Activated T-cell treated with anti-CD3 and anti-CD28 coated beads for 1 hour (primary cell): ENCODE measurements around the gene SLC49A3.
"Not testable (repeated sequence)": the region's sequence is repeated elsewhere in the genome, so short reads cannot be mapped to it uniquely, and the experiment has no call there.

Experiments
- DNase-seq: peaks from one replicate; pipeline ENCODE4 v3.0.0-alpha.2; 2020; ENCODE audit warnings: low read depth

Gene SLC49A3

DNA sequence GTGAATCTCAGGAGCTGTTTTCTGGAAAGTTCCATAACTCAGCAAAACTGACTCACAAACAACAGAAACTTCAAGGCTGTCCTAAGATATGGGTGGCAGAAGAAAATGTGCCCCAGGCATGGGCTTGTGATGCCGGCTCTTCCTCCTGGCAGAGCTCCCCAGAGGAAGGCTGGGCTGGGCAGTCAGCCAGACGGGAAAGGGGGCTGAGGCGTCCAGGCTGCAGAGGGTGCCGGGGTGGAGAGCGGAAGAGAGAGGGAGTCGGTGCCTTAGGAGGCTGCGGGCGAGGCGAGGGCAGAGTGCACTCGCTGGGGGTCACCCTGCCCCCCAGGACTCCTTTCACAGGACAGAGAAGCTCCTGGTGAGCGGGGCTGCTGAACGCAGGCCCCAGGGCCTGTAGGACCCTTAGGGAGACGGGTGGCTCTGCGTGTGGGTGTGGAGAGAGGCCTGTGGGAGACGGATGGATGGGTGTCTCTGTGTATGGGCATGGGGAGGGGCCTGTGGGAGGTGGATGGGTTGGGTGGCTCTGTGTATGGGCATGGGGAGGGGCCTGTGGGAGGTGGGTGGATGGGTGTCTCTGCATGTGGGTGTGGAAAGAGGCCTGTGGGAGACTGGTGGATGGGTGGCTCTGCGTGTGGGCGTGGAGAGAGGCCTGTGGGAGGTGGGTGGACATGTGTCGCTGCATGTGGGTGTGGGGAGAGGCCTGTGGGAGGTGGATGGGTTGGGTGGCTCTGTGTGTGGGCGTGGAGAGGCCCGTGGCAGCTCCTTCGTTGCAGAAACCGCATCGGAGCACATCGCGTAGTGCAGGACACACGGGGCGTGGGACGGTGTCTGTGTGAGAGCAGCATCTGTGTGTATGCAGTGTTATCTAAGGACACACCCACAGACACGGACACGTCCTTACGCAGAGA is 32.6 kb upstream of the SLC49A3 start:
- DNase-seq, result no peak

DNA sequence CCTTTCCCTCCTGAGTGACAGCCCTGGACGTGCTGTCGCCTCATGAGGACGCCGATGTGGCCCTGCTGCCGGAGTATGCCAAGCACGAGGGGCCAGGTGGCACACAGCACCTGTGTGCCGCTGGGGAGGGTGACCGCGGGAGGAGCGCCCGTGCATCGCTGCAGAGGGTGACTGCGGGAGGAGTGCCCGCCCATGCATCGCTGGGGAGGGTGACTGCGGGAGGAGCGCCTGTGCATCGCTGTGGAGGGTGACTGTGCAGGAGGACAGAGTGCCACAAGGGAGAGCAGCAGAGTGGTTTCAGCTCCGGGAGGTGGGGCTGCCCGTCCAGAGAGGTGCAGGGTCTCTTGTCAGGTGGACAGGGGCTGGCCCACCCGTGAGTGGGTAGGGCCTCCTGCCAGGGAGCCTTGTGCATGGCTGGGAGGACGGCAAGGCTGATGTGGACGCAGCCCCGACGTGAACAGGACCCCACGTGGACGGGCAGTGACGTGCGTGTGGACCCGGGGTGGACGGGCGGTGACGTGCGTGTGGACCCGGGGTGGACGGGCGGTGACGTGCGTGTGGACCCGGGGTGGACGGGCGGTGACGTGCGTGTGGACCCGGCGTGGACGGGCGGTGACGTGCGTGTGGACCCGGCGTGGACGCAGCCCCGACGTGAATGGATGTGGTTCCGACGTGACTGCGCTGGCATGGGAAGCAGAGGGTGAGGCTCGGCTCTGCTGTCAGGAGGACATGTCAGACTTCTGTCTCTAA is 31.3 kb upstream of the SLC49A3 start:
- no peak for DNase-seq

DNA sequence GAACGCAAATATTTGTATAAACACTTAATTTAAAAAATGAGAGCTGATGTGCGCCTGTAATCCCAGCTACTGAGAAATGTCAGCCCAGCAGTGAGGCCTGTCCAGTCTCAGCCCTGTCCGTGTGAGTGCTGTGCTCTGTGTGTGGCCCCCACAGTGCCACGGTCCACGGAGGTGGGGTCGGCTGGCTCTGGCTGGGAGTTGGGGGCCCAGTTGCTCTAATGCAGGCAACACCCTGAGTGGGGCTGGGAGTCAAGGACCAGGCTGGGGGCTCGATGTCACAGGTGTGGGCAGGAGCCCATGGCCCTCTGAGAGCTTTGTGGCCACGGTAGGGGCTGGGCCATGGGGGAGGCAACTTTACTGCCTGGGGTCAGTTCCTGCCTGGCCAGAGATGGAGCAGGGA is 29.5 kb upstream of the SLC49A3 start:
- DNase-seq, result no peak

DNA sequence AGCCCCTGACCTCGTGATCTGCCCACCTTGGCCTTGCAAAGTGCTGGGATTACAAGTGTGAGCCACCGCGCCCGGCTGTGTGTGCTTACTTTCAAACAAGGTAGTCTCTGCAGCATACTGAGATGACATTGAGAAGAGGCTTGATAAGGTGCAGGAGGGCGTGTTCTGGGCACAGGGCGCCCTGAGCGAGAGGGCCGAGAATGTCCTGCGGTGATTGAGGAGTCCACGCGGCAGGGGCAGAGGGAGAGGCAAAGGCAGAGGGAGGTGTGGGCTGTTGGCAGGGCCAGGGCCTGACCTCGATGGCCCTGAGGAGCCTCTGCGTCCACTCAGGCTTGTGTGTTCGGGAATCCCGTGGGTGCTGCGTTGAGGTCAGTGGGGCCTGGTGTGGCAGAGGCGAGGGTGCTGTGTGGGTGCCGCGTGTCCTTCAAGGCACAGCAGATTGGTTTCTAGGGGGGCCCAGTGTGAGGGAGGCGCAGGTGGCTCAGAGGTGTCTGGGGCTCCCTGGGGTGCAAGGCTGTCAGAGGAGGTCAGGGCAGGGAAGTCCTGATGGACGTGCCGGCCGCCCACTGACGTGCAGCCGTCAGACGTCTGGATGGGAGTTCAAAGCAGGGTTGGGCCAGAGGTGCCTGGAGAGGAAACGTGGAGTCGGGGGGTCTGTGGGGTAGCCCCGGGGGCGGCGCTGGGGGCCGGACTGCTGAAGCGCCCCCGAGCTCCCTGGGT is 28.8 kb upstream of the SLC49A3 start:
- DNase-seq, result no peak

DNA sequence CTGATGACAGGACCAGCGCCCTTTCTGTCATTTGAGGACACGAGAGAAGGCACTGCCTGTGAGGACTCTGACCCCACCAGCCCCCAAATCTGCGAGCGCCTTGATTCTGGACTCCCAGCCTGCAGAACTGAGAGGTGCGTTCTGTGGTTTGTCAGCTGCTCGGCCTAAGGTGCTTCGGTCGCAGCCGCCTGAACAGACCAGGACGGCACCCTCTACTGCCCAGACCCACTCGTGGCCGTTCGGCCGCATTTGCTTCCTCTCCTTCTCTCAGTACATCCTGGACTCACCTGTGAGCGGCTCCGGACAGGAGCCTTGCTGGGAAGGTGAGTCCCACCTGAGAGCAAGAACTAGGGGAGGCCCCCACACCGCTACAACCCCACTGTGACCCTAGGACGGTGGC is 25.1 kb upstream of the SLC49A3 start:
- no peak for DNase-seq

DNA sequence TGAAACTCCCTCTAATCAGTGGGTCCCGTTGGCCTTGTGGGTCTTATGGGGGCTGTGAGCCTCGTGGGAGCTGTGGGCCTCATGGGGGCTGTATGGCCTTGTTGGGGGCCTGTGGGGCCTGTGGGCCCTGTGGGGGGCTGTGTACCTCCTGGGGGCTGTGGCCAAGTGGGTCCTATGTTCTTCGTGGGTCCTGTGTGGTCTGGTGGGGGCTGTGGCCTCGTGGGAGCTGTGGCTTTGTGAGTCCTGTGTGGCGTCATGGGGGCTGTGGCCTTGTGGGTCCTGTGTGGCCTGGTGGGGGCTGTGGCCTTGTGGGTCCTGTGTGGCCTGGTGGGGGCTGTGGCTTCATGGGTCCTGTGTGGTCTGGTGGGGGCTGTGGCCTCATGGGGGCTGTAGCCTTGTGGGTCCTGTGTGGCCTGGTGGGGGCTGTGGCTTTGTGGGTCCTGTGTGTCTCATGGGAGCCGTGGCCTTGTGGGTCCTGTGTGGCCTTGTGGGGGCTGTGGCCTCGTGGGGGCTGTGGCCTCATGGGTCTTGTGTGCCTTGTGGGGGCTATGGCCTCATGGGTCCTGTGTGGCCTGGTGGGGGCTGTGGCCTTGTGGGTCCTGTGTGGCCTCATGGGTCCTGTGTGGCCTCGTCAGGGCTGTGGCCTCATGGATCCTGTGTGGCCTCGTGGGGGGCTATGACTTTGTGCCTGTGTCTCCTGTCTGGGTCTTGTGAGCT is 24.1 kb upstream of the SLC49A3 start:
- DNase-seq, result no peak

DNA sequence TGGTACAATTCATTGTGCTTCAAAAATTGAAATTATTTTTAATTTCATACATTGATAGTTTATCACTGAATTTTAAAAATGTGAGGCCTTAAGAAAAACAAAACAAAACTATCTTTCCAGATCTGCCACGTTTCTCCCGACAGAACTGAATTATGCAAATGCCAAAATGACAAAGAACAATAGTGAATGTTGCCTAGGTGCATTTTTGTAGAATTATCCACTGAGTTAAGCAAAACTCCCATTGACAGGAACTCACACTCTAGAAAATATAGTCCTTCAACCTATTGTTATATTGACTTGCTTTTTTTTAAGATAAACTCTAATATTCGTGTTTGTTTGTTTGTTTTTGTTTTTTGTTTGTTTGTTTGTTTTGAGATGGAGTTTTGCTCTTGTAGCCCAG is 23.1 kb upstream of the SLC49A3 start:
- no peak for DNase-seq

DNA sequence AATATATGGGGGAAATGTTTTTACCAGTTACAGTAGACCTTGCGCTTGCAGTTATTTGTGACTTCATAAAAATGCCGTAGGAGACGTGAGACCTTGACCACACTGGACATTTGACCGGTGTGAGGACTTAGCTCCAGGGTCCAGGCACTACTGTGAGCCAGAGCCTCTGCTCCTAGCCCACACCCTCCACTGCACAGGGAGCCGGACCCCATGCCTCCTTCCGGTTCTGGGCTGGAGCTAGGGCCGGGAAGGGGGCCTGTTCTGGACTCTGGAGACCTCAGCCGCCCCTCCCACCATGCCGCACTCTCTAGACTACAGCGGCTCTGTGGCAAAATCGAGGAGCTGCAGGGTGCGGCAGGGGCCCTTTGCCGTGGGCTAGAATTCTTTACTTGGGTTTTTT is 22.0 kb upstream of the SLC49A3 start:
- no peak for DNase-seq

DNA sequence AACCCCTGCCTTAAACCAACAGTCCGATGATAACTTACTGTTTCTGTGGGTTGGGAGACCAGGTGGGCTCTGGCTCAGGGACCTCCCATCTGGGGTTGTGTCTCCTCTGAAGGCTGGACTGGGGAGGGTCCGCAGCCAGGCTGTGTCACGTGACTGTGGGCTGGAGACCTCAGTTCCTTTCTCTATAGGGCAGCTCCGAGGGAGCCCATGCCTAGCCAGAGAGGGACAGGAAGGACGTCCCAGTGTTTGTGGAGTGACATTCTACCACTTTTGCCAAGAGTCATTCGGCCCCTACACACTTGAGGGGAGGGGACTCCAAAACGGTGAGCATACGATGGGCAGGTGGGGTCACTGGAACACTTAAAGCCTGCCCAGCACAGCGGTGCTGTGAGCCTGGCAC is 21.2 kb upstream of the SLC49A3 start:
- no peak for DNase-seq

DNA sequence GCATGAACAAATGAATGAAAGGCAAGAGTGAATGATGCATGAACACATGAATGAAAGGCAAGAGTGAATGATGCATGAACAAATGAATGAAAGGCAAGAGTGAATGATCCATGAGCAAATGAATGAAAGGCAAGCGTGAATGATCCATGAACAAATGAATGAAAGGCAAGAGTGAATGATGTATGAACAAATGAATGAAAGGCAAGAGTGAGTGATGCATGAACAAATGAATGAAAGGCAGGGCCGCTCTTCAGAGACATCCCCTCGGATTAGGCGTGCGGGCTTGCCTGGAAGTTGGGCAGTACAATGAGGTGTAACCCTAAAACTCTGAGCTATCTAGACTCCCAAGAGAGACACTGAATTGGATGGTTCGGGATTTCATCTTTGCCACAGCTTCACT is 20.4 kb upstream of the SLC49A3 start:
- no peak for DNase-seq

DNA sequence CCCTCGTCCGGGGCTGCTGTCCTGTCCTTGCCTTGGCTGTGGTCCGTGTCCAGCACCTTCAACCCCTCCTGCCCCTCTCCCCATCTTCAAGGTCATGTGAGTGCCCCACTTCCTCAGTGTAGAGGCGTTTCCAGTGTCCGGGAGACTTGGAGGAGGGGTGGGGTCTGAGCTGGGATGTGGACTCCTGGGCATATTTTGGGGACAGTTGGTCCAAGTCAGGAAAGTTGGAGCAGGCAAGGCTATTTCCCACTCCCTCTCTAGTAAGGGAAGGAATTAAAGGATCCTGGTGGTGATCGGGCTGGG is 19.6 kb upstream of the SLC49A3 start:
- no peak for DNase-seq

DNA sequence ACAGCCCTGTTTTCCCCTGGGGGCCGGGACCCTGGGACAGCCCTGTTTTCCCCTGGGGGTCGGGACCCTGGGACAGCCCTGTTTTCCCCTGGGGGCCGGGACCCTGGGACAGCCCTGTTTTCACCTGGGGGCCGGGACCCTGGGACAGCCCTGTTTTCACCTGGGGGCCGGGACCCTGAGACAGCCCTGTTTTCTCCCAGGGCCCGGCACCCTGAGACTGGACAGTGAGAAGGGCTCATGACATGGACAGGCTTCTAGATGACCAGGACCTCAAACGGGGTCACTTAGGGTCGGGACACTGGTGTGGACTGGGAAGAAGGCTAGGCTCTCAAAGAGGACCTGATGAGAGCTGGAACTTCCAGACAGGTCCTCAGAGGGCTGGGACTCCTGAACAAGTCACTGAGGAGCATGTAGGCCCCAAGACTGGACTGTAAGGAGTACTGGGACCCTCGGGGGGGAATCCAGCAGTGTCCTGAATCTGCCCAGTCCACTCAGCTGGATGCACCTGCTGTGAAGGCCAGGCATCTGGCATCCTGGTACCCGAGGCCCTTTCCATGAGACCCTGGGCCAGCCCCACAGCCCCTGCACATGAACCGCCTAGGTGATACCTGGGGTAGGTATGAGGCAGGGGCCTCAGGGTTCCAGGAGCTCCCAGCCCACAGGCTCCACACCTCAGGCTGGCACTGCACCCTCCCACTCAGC is 19.1 kb upstream of the SLC49A3 start:
- no peak for DNase-seq

DNA sequence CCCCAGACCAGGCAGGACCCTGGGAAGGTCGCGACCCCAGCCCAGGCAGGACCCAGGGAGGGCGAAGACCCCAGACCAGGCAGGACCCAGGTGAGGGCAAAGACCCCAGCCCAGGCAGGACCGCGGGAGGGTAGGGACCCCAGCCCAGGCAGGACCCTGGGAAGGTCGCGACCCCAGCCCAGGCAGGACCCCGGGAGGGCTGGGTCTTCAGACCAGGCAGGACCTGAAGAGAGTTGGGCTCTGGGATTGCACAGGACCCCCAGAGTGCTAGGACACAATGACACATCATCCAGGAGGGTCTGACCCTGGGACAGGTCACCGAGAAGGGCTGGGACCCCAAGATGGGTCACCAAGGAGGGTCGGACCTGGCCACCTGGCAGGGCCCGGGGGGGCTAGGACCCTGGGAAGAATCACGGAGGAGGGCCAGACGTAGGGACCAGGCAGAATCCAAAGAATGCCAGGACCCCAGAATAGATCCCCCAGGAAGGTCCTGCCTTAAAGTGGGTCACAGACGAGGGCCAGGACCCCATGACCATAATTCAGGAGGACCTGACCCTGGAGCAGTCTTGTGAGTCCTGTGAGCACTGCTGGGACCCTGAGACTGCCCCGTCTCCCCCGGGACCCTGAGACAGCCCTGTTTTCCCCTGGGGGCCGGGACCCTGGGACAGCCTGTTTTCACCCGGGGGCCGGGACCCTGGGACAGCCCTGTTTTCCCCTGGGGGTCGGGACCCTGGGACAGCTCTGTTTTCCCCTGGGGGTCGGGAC is 18.1 kb upstream of the SLC49A3 start:
- no peak for DNase-seq

DNA sequence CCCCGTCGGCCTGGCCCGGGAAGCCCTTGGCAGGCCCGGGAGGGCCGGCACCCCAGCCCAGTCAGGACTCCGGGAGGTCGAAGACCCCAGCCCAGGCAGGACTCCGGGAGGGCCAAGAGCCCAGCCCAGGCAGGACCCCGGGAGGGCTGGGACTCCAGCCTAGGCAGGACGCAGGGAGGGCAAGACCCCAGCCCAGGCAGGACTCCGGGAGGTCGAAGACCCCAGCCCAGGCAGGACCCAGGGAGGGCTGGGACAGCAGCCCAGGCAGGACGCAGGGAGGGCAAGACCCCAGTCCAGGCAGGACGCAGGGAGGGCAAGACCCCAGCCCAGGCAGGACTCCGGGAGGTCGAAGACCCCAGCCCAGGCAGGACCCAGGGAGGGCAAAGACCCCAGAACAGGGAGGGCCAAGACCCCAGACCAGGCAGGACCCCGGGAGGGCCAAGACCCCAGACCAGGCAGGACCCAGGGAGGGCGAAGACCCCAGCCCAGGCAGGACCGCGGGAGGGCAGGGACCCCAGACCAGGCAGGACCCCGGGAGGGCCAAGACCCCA is 17.2 kb upstream of the SLC49A3 start:
- DNase-seq, result not testable (repeated sequence)

DNA sequence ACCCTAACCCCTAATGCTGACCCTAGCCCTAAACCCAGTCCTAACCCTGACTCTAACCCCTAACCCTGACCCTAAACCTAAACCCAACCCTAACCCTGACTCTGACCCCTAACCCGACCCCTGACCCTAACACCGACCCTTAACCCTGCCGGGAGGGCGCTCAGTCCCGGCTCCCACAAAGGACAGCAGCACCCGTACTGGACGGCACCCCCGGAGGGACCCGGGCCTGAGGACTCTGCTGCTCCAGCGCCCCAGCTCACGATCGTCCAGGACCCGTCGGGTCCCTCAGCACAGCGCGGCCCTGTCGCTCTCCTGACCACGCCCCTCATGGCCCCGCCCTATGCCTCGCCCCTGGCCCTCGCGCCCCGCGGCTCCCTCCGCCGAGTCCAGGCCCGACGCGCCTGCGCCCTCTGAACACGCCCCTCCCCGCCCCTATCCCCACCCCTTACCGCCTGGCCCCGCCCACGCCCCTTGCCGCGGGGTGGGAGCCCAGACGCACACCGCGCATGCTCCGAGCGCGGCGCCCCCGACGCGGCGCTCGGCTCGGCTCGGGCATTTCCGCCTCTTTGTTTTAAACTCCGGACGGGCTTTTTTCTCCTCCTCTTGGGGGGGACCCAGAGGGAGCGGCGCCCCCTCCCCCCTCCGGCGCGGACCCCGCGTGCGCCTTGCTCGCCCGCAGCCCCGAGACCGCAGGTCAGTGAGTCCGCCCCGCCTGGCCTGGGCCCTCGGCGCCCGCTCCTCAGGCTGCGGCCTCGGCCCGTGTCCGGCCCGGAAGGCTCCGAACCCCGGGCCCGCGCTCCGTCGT is 16.5 kb upstream of the SLC49A3 start, which contains the start of gene PCGF3:
PCGF3 (plus strand) TSS at position 555 of the 805 bp plus-strand sequence. CDS start 27,849 bp downstream, outside the sequence.
- DNase-seq, result peak; percentile 96

DNA sequence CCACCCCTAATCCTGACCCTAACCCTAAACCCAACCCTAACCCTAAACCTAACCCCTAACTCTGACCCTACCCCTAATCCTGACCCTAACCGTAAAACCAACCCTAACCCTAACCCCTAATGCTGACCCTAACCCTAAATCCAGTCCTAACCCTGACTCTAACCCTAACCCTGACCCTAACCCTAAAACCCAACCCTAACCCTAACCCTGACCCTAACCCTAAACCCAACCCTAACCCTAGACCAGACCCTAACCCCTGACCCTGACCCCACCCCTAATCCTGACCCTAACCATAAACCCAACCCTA is 16.0 kb upstream of the SLC49A3 start:
- no peak for DNase-seq

DNA sequence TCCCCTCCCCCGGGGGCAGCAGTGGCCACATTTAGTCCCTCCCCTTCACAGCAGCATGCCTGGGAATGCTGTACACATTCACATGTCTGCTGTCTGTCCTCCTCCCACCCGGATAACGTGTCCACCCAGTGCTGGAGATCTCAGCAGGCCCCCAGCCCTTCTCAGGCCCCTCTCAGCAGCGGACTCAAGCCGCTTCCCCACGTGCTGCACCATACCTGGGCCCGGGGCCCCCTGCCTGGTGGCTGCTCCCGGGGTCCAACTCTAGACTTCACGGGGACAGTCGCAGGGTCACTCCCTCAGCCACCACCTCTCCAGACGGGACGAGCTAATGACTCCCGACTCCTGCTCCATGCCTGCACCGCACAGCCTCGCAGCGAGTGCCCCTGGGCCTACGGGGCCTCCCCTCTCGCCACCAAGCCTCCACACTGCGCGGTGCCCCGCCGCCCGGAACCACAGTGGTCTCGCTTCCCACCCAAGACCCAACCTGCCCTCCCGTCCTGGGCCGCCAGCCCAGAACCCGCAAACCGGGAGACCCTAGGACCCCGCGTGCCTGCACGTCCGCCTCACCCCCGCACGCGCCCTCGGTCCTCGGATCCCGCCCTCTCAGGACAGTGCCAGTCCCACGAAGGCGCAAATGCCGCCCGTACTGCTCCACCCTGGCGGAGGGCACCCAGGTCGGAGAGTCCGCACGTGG is 15.4 kb upstream of the SLC49A3 start:
- DNase-seq, result no peak

DNA sequence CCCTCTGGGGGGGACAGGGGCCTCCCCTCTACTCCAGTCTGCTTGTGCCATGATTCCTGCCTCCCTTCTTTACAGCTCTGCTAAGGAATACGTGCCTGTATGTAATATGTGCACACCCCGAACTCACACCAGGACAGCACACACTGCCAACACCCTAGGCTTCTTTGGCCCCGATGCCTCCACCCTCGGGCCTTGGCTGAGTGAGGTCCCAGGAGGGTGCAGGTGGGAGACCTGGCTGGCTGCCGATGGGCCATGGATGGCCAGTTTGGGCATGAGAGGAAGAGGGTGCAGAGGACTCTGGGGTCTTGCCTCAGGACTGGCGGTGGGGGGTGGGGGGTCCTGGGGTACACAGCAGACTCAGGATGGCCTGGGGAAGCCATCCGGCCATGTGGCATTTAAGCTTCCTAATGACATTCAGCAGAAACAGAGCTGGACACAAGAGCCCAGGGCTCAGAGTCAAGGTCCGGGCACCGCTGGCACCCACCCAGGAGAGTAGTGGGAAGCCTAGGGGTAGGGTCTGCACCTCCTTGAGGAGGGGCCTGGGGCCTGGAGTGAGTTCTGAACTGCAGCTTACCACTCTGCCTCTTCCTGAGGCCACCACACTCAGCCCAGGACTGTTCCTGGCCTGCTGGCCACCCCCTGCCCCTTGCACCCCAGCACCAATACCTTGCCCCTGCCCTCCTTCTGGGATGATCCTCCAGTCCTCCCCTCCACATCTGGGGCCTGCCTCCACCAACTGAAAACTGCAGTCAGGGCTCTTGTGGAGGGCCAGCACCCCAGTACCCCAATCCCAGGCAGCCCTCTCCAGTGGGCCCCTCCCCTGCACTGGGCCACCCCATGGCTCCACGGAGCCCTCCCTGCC is 14.6 kb upstream of the SLC49A3 start:
- DNase-seq, result no peak
